Stimulated activated CD4-positive, alpha-beta T cell treated with anti-CD3 and anti-CD28 coated beads, Interleukin-4, amount 100 ng/mL, for 4 hours (primary cell): ENCODE measurements around the gene TEX53.

Experiments used
- DNase-seq, 2 experiments: peaks; one replicate each; pipeline ENCODE4 v3.0.0-alpha.2; 2020

The TEX53 gene

GRCh38 chr9:114657705-114658104, at the start of gene TEX53:
Gene TEX53 (minus strand): TSS chr9:114657805. CDS start chr9:114657774, 31 bp downstream.
- DNase-seq, result no peak

GRCh38 chr9:114706711-114707110, 49.1 kb upstream of the TEX53 start:
- no peak for DNase-seq

DNA sequence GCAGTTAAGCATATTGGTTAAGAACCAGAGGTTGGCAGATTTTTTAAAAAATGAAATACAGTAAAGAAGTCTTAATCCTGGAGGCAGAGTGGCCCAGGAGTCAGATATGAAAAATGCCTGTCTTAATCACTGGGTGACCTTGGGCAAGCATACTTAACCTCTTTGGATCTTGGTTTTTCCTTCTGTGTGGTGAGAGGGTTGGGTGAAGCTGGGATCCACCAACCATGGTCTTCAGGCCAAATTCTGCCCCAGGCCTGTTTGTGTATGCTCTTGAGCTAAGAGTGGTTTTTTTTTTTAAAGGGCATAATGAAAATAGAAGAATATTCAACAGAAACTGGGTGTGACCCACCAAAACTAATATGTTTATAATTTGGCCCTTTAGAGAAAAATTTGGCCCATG, 44.4 kb upstream of the TEX53 start:
- DNase-seq, result no peak

- no peak for DNase-seq
Observed at GRCh38 chr9:114697951-114698351, 40.3 kb upstream of the TEX53 start.

- peak in 1 of 2 experiments; percentile 16 for DNase-seq
Observed at GRCh38 chr9:114696814-114697544, 39.4 kb upstream of the TEX53 start.

- no peak for DNase-seq
Observed at GRCh38 chr9:114695948-114696347, 38.3 kb upstream of the TEX53 start.

DNA sequence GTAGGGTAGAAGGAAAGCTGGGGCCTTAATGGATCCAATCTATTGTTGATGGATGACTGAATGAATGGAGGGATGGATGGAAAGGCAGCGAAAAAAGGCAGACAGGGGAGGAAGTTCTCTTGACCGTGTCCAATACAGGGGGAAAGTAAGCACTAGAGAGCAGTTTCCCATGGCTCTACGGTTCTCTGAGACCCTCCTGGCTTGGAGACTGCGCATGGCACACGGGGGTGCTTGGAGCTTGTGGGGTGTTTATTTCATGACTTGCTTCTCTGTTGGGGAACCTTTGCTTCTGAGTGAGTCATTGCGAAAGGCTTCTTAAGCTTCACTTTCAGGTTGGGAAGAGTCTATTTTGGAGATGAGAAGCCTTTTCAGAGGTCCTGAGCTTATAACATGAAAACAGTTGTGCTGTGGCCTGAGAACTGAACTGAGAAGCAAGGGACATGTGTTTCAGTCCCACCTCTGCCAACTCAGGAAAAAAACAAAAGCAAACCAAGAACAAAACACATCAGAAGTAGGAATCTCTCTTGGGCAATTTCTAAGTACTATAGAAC, 37.2 kb upstream of the TEX53 start:
- no peak for DNase-seq

- no peak for DNase-seq
Observed at GRCh38 chr9:114694146-114694545, 36.5 kb upstream of the TEX53 start.

DNA sequence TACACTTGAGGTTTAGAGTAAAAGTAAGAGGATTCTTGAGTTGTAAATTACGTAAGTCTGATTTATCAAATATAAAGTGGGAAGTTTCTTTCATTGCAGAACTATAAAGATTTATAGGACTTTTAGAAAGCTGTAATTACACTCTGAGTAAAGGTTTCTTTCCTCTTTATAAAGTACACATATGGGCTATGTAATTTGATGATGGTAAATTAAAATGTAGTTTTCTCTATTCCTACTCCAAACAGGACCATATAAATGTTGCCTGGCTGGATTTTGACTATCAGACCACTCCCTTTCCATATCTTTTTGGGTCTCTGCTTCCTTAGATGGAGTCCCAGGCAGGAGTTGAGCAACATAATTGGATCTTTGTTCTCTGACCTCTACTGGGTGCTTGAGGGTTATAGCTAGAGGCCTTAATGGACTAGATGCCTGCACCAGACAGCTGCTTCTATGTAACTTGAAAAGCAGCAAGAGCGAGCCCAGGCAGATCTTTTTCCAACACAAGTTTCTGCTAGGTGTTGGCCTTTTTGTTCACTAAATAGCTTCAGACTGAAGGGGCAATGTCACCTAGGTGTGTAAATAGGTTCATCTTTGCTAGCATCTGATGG, 35.7 kb upstream of the TEX53 start:
- no peak for DNase-seq

GRCh38 chr9:114691956-114692295, 34.3 kb upstream of the TEX53 start:
- no peak for DNase-seq

DNA sequence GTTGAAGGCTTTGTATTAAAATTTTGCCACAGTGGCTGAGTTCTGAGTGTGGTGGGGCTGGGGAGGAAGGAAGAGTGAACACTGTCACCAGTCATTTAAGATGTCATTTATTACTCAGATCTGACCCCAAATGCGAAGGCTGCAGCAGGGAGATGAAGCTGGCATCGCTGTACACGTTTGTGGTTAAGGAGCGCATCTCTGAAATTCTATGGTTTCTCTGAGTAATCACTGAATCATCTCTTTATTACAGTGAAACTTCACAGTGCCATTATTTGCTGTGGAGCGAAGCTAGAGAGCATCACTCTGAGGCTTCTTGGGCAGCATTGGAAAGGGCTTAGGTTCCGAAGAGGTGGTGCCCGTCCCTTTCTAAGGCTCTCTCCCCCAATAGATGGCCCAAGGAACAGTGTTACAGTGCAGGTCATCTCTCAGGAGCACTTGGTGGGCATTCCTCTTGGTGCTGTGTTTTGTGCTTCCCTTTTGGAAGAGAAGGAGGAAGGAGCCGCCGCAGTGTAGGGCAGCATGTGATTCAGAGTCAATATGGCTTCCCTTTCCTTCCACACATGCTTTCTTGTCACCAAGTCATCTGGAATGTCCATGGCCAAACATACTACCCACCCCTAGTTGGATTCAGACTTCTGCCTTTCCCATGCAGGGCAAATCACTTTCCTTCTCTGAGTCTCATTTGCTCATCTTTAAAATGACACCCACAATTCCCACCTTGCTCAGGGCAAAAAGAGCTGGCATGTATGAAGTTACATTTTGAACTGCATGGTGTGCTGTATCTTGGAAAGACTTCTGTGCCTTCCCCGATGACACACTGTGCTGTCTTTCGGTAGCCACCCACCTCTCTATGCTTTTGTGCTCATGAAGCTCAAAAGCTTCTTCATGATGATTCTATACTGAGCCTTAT, 33.7 kb upstream of the TEX53 start:
- peak; percentile 53 to 82 for DNase-seq

DNA sequence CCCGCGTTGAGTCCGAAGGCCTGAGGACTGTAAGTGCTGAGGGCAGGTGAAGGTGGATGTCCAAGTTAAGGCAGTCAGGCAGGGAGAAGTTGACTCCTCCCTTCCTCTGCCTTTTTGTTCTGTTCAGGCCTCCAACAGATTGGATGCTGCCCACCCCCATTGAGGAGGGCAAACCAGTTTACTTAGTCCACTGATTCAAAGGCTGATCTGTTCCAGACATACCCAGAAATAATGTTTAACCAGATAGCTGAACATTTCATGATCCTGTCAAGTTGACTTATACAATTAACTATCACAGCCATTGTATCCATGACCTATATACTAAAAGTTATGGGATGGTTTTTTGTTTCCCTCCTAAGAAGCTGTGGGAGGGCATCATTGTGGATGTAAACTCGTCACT, 32.7 kb upstream of the TEX53 start:
- DNase-seq, result no peak

- DNase-seq, result no peak
Observed at GRCh38 chr9:114689813-114690212, 32.2 kb upstream of the TEX53 start.

- DNase-seq, result no peak
Observed at GRCh38 chr9:114688909-114689610, 31.5 kb upstream of the TEX53 start.

DNA sequence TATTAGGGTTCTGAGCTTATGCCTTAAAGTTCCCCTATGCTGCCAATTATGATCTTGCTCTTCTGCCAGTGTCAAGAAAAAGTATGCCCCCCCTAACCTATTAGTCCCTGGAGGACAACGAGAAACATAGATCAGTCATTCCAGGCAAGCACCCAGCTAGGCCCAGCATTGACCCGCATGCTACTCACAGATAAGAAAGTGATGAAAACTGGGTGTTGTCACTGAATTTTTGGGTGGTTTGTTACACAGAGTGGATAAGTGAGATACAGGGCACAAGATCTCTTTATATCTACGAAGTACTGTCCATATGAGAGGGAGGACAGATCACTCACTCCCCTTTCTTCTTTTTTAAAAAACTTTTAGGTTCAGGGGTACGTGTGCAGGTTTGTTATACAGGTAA, 30.8 kb upstream of the TEX53 start:
- DNase-seq, result no peak

DNA sequence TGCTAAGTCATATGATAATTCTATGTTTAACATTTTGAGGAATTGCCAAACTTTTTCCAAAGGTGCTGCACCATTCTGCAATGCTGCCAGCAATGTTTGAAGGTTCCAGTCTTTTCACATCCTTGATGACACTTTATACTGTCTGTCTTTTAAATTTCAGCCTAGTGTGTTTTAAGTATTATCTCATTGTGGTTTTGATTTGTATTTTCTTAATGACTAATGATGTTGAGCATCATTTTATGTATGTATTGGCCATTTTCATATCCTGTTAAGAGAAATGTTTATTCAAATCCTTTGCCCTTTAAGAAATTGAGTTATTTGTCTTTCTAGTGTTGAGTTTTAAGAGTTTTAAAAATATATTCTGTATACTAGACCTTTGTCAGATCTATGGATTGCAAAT, 29.4 kb upstream of the TEX53 start:
- no peak for DNase-seq

GRCh38 chr9:114685951-114686350, 28.3 kb upstream of the TEX53 start:
- no peak for DNase-seq

DNA sequence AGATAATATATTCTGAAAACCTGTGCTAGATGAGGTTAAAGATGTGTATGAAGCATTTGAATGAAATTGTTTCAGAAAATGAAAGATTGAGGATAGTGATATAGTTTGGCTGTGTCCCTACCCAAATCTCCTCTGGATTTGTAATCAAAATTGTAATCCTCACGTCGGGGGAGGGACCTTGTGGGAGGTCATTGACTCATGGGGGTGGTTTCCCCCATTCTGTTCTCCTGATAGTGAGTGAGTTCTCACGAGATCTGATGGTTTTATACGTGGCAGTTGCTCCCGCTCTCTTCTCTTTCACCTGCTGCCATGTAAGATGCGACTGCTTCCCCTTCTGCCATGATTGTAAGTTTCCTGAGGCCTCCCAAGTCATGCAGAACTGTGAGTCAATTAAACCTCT, 26.4 kb upstream of the TEX53 start:
- DNase-seq, result peak in 1 of 2 experiments; percentile 41

GRCh38 chr9:114682846-114683245, 25.2 kb upstream of the TEX53 start:
- no peak for DNase-seq

- peak; percentile 67 to 80 for DNase-seq
Observed at GRCh38 chr9:114681594-114682332, 24.2 kb upstream of the TEX53 start, which contains the start of gene TEX48. Gene TEX48 (minus strand): TSS chr9:114682192. CDS start chr9:114671723, 10,469 bp downstream.

DNA sequence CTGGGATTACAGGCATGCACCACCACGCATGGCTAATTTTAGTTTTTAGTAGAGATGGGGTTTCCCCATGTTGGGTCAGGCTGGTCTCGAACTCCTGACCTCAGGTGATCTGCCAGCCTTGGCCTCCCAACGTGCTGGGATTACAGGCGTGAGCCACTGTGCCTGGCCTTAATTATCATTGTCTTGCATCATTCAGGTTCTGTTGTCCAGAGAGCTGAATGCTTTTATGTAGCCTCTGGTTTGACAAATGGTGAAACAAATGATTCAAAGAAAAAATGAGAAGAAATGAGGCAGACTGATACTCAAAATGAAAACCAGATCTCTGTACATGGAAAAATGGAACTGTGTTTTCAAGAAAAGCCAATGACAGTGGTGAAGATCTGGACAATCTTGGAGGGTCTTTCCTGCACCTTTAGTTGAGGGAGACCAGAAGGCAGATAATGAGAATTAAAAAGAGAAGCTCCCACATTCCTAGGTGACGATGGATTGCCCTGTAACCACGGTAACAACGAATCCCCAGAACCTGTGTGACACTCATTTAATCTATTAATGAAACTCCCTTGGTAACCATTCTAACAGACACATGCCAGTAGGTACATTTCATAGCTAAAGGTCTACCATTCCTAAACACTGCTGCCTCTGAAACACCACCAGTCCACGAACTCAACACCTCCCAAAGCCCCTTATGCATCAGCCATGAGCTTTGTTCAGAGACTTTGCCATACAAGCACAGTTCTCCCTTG, 22.8 kb upstream of the TEX53 start:
- no peak for DNase-seq
